GM18498 (cell line): ENCODE data around the gene FOXN4.

Source experiments
- ATAC-seq: cut with Tn5 transposase; IDR thresholded peaks from one replicate; pipeline ENCODE4 v1.9.1; 2021; ENCODE audit warnings: mild to moderate bottlenecking, moderate library complexity; ENCODE audit not compliant: unreplicated experiment

Gene FOXN4

DNA sequence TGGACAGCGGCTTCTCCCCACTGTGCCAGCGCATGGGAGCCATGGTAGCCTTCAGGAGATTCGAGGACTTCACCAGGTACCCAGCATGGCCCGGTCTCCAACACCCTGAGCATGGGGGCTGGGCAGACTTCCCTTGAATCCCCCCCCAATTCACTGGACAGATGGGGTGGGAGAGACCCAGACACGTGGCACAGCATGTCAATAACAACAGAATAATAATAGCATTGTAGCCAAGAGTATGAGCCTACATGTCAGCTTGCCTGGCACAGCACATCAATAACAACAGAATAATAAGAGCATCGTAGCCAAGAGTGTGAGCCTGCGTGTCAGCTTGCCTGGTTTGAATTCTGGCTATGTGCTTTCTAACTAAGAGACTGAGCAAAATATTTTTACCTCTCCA, 76.4 kb downstream of the FOXN4 start:
- ATAC-seq = no peak

DNA sequence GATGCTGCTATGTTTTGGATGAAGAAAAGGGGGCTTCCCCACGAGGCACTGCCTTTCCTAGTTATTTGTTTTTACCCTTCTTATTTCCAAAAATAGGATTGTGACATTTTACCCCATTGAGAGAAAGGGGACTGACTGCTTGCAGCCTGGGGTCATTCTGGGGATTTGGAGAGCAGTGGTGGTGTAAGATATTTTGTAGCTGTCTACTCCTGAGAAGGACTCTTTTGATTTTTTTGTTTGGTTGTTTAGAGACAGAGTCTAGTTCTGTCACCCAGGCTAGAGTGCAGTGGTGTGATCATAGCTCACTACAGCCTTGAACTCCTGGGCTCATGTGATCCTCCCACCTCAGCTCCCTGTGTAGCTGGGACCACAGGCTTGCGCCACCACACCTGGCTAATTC, 78.9 kb downstream of the FOXN4 start:
- no peak for ATAC-seq

DNA sequence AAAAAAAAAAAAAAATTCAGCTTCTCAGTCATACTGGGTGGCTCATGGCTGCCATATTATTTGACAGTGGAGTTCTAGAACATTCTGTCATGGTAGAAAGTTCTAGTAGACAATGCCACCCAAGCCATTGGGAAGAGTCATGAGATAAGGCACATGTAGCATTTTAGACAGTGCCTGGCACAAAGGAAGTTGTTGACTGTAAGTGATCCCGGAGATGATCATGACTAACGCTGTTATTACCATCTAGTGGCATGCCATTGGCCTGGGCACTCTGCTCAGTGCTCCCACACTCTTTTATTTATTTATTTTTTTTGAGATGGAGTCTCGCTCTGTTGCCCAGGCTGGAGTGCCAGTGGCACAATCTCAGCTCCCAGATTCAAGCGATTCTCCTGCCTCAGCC, 80.4 kb downstream of the FOXN4 start:
- no peak for ATAC-seq
